ENCODE measurements around the gene CES2.
"Not testable (repeated sequence)": the region's sequence is repeated elsewhere in the genome, so short reads cannot be mapped to it uniquely, and the experiment has no call there.

CES2 gene

GRCh38 chr16:66934839-66935313 is 440 bp upstream of the CES2 start:
- DNase-seq (ENCODE audit: low read depth): not testable (repeated sequence)

DNA sequence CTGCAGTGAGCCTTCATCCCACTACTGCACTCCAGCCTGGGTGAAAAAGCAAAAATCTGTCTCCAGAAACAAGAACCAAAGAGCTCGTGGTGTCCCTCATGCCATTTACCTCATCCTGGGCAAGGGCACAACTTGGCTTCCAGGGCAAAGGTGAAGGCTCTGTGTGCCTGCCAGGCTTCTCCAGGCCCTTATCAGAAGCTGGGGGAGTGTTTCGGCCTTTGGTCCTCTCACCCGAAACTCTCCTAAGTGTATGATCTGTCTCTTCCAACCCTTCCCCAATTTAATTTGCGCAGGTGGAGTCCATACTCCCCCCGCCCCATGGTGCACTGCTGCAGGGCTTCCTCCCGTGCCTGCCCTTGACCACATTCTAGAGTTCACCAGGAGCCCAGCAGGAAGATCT is 1.1 kb downstream of the CES2 start:
- DNase-seq (ENCODE audit: low read depth): no peak

- DNase-seq (ENCODE audit: low read depth): no peak
These were observed 1.7 kb downstream of the CES2 start for GRCh38 chr16:66936889-66937554.

- no peak for DNase-seq (ENCODE audit: low read depth)
These were observed 2.5 kb downstream of the CES2 start for GRCh38 chr16:66937725-66938337.

GRCh38 chr16:66939366-66939765 is 4.0 kb downstream of the CES2 start:
- DNase-seq (ENCODE audit: low read depth): no peak

DNA sequence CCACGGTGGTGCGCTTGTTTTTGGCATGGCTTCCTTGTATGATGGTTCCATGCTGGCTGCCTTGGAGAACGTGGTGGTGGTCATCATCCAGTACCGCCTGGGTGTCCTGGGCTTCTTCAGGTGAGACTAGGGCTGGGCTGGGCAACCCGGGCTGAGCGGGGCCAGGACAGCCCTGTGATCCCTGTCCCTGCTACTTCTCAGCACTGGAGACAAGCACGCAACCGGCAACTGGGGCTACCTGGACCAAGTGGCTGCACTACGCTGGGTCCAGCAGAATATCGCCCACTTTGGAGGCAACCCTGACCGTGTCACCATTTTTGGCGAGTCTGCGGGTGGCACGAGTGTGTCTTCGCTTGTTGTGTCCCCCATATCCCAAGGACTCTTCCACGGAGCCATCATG is 4.9 kb downstream of the CES2 start:
- no peak for DNase-seq (ENCODE audit: low read depth)

- DNase-seq (ENCODE audit: low read depth): no peak
These were observed 7.7 kb downstream of the CES2 start for GRCh38 chr16:66942981-66943380.

DNA sequence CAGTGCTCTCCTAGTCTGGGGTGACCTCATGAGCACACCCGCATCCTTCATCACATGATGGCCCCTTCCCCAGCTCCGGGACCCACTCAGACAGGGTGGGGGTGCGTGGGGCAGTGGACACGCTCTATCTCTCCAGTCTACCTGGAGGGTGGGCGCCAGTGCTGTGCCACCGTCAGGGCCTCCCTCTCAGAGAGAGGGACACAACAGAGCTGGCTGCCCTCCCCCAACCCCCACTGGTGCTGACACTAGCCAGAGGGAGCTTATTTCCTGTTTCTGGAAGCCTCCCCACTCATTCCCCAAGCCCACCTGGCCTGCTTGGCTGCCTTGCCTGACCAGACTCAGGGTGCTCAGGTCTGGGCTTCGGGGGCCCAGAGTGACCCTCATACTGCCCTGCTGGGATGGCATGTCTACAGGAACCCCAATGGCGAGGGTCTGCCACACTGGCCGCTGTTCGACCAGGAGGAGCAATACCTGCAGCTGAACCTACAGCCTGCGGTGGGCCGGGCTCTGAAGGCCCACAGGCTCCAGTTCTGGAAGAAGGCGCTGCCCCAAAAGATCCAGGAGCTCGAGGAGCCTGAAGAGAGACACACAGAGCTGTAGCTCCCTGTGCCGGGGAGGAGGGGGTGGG is 8.2 kb downstream of the CES2 start:
- no peak for DNase-seq (ENCODE audit: low read depth)

DNA sequence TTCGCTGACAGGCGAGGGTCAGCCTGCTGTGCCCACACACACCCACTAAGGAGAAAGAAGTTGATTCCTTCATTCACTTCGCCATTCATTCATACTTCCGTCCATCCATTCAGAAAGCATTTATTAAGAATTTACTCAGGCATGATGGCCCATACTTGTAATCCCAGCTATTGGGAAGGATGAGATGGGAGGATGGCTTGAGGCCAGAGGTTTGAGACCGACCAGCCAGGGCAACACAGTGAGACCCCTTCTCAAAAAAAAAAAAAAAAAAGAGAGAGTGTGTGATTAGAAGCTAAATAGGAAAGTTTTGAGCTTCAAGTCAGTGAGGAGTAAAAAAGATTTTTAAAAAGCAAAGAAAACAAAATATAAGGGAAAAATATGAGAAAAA is 8.7 kb downstream of the CES2 start:
- DNase-seq (ENCODE audit: low read depth): no peak

- DNase-seq (ENCODE audit: low read depth): not testable (repeated sequence)
These were observed 9.7 kb downstream of the CES2 start for GRCh38 chr16:66944971-66945370.

DNA sequence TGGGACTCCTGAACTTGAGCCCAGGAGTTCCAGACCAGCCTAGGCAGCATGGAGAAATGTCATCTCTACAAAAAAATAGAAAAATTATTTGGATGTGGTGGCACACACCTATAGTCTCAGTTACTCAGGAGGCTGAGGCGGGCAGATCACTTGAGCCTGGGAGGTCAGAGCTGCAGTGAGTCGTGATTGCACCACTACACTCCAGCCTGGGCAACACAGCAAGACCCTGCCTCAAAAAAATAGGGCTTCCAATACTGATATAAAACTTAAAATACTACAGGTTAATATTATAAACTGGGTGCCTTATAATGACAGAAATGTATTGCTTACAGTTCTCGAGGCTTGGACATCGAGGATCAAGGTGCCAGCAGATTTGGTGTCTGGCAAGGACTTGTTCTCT is 10.6 kb downstream of the CES2 start:
- no peak for DNase-seq (ENCODE audit: low read depth)

- no peak for DNase-seq (ENCODE audit: low read depth)
These were observed 11.2 kb downstream of the CES2 start for GRCh38 chr16:66946541-66946940.

DNA sequence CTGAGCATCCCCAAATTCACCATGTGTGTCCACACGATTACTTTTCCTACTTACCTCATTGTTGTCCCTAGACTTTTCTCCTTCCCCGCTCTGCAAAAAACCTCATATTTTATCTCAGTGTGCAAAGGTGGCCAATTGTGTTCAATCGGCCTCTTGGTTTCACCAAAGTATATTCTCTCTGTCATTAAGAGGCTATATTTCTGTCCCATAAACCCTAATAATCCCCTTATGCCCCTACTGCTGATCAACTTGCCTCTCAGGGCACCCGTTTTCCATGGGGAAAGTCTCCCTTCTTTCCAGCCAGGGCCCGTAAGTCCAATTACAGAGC is 11.6 kb downstream of the CES2 start:
- no peak for DNase-seq (ENCODE audit: low read depth)

DNA sequence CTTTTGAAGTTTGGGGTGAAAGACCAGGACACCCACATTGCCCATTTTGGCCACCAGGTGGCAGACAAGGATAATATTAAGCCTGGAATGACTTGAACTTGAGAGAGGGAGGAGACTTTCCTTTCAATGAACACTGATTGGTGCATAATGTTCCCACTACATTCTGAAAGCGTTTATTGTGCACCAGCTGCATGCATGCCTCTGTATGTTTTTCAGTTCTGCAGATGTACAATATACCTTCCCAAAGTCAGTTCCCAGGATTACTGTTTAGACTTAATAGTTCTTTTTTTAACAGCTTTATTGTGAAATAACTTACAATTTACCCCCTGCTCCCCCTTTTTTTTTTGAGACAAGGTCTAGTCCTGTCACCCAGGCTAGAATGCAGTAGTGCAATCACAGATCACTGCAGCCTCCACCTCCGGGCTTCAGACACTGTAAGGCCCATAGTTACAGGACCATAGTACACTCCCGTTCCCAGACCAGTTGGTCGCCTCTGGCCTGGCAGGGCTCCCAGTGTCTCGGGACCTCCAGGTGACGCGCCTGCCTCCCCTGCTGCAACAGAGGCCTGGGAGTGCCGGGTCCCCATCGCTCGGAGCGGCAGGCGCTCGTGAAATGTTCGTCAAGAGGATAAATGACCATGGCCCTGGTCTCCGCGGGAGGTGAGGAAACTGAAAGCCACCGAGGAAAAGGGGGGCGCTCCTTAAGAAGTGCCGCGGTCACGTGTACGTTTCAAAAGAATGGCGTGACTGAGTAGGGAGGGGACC is 12.2 kb downstream of the CES2 start:
- peak; percentile 77 for DNase-seq (ENCODE audit: low read depth)

DNA sequence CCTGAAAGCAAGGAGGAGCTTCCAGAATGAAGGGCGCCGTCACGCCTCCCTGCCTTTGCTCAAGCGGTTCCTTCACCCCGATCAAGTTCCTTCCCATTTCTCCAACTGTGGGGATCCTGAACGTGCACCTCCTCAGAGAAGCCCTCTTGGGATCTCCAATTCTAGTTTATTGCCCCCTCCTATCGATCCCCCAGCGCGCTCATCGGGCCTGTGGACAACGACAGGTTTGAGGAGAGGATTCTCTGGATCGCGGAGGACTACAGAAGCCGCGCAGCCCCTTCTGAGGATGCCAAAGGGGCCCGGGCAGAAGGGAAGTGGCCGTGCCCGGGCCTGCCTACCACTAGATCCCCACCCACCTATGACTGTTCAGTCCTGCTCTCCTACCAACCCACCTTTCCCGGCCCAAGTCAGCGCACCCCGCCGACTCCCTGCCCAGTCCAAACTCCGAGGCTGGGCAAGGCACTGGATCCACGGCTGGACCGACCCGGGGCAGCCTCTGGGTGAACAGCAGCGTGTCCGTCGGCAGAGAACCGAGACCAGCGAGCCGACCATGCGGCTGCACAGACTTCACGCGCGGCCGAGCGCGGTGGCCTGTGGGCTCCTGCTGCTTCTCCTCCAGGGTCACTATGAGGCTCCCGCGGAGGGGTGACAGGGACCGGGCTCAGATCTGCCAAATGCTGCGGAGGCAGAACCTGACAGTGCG is 13.0 kb downstream of the CES2 start:
- no peak for DNase-seq (ENCODE audit: low read depth)

DNA sequence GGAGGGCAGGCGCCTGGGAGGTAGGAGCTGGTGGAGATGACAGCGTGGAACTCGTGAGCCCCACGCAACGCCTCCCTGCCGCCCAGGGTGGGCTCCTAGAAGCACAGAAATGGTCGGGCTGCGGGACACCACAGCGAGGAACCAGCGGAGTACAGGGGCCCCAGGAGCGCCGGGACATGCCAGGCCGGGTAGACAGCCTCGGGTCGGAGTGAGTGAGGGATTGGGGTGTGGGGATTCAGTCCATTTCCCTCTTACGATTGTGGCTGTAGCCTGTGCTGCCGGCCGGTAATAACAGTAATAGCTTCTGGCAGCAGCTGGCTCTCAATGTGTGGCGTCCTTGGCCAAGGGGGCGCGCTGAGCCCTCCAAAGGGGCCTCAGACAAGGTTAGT is 13.5 kb downstream of the CES2 start:
- no peak for DNase-seq (ENCODE audit: low read depth)

DNA sequence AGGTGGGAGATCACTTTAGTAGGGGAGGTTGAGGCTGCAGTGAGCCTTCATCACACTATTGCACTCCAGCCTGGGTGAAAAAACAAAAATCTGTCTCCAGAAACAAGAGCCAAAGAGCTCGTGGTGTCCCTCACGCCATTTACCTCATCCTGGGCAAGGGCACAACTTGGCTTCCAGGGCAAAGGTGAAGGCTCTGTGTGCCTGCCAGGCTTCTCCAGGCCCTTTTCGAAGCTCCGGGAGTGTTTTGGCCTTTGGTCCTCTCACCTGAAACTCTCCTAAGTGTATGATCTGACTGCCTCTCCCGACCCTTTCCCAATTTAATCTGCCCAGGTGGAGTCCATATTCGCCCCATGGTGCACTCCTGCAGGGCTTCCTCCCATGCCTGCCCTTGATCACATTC is 14.2 kb downstream of the CES2 start:
- DNase-seq (ENCODE audit: low read depth): no peak

GRCh38 chr16:66950437-66950836 is 15.1 kb downstream of the CES2 start:
- no peak for DNase-seq (ENCODE audit: low read depth)

DNA sequence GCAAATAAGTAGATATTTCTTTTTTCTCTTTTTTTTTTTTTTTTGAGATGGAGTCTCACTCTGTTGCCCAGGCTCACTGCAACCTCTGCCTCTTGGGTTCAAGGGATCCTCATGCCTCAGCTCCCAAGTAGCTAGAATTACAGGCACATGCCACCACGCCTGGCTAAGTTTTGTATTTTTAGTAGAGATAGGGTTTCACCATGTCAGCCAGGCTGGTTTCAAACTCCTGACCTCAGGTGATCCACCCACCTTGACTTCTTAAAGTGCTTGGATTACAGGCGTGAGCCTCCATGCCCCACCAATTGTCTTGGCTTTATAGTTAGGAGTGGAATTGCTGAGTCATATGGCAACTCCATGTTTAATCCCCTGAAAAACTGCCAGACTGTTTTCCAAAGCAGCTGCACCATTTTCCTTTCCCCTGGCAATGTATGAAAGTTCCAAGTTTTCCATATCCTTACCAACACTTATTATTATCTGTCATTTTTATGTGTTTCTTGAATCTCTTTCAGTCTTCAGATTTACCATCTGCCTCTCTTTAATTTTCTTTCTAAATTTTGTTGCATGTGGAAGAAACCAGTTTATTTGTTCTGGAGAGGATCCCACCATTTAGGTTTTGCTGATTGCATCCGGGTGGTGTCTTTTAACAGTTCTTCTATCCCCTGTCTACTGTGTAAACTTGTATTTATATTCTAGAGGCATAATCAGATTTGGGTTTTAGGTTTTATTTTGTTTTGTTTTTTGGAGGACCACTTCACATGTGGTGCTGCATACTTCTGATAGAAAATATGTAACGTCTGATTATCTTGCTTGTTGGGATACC is 15.9 kb downstream of the CES2 start:
- DNase-seq (ENCODE audit: low read depth): no peak

GRCh38 chr16:66952430-66953110 is 17.3 kb downstream of the CES2 start:
- DNase-seq (ENCODE audit: low read depth): no peak
